HepG2 (cell line): ENCODE results near the gene AGAP1. TPM values are rescaled to one million over a fixed set of nuclear protein-coding genes. Genes with fewer than 3 reads are reported as not detected.
A peak's percentile ranks its signal among the peaks of the same experiment; 100 is the strongest.

Experiments
- AGO2 ChIP-seq: fragments of 200-400 bp; formaldehyde crosslinking; optimal IDR thresholded peaks from 2 replicates; pipeline ENCODE3; 2017; ENCODE audit warnings: mild to moderate bottlenecking, low read depth, low read length, moderate library complexity
- GATA4 ChIP-seq: sonication (generic); IDR thresholded peaks from 2 replicates; pipeline ENCODE4 v1.6.1; 2016; ENCODE audit warnings: antibody characterized with exemption, low read depth, borderline replicate concordance
- HCFC1 ChIP-seq: fragments of 150-350 bp; IDR thresholded peaks from 2 replicates; pipeline ENCODE4 v1.6.1; 2014; ENCODE audit warnings: low read depth, low read length
- KDM3A ChIP-seq: IDR thresholded peaks from 2 replicates; pipeline ENCODE4 v1.6.1; 2018; ENCODE audit warnings: low read depth, missing compliant biosample characterization
- MYC ChIP-seq: sonication (generic); formaldehyde crosslinking; IDR thresholded peaks from 2 replicates; pipeline ENCODE4 v1.9.0; 2021; ENCODE audit warnings: missing genetic modification reagents, borderline replicate concordance
- NFE2 ChIP-seq: sonication (generic); formaldehyde crosslinking; IDR thresholded peaks from 2 replicates; pipeline ENCODE4 v1.4.0; 2020; ENCODE audit warnings: missing genetic modification reagents
- NONO ChIP-seq, 2 experiments: fragments of 450-650 bp in 1 of 2; sonication (generic) in 1 of 2; formaldehyde crosslinking in 1 of 2; IDR thresholded peaks in 1 of 2; conservative IDR thresholded peaks in 1 of 2; 2 replicates each; pipeline versions ENCODE4 v1.6.1 to v1.8.0; 2017 to 2022; ENCODE audit warnings: mild to moderate bottlenecking in 1 of 2, missing genetic modification reagents in 1 of 2, moderate library complexity in 1 of 2
- PBX2 ChIP-seq: IDR thresholded peaks from 2 replicates; pipeline ENCODE4 v1.6.1; 2016; ENCODE audit warnings: control low read depth
- REXO4 ChIP-seq: sonication (generic); formaldehyde crosslinking; IDR thresholded peaks from 2 replicates; pipeline ENCODE4 v1.8.0; 2022; ENCODE audit warnings: missing genetic modification reagents, mild to moderate bottlenecking, borderline replicate concordance
- SNAI1 ChIP-seq: sonication (generic); formaldehyde crosslinking; IDR thresholded peaks from 2 replicates; pipeline ENCODE4 v1.5.0; 2020; ENCODE audit warnings: mild to moderate bottlenecking, missing genetic modification reagents, borderline replicate concordance
- SRSF1 ChIP-seq: fragments of 200-400 bp; formaldehyde crosslinking; optimal IDR thresholded peaks from 2 replicates; pipeline ENCODE3; 2017; ENCODE audit warnings: mild to moderate bottlenecking, low read depth, low read length, moderate library complexity
- ZBTB43 ChIP-seq: sonication (generic); formaldehyde crosslinking; conservative IDR thresholded peaks from 2 replicates; pipeline ENCODE4 v1.4.0; 2020; ENCODE audit warnings: missing genetic modification reagents
- ZFX ChIP-seq: sonication (generic); formaldehyde crosslinking; IDR thresholded peaks from 2 replicates; pipeline ENCODE4 v1.4.0; 2020; ENCODE audit warnings: mild to moderate bottlenecking, low read depth, missing genetic modification reagents, moderate library complexity
- ZNF138 ChIP-seq: sonication (generic); formaldehyde crosslinking; IDR thresholded peaks from 2 replicates; pipeline ENCODE4 v1.5.0; 2020; ENCODE audit warnings: mild to moderate bottlenecking, low read depth, missing genetic modification reagents
- ZNF232 ChIP-seq: sonication (generic); formaldehyde crosslinking; IDR thresholded peaks from 2 replicates; pipeline ENCODE4 v1.4.0; 2020; ENCODE audit warnings: missing genetic modification reagents, borderline replicate concordance
- ZNF432 ChIP-seq: sonication (generic); formaldehyde crosslinking; IDR thresholded peaks from 2 replicates; pipeline ENCODE4 v1.5.0; 2020; ENCODE audit warnings: missing genetic modification reagents, mild to moderate bottlenecking, borderline replicate concordance
- ZNF737 ChIP-seq: sonication (generic); formaldehyde crosslinking; IDR thresholded peaks from 2 replicates; pipeline ENCODE4 v1.5.0; 2020; ENCODE audit warnings: missing genetic modification reagents, mild to moderate bottlenecking, borderline replicate concordance
- ZNF747 ChIP-seq: sonication (generic); formaldehyde crosslinking; IDR thresholded peaks from 2 replicates; pipeline ENCODE4 v1.8.1; 2023; ENCODE audit warnings: missing genetic modification reagents, mild to moderate bottlenecking, borderline replicate concordance
- ZNF883 ChIP-seq: sonication (generic); formaldehyde crosslinking; IDR thresholded peaks from 2 replicates; pipeline ENCODE4 v1.5.1; 2020; ENCODE audit warnings: mild to moderate bottlenecking, missing genetic modification reagents; ENCODE audit errors: not compliant biosample characterization
- polyA plus RNA-seq, 8 experiments: library from polyadenylated mRNA; depleted of rRNA in 3 of 8; stranded (reverse) in 7 of 8; unstranded in 1 of 8; fragments of >200 nt; fragmentation: Illumina TruSeq in 4 of 8; extraction: Trizol in 4 of 8; gene quantifications; 2 replicates each; pipeline versions ENCODE4 v1.2.1 to v1.2.3, GENCODE V29; 2011 to 2016; ENCODE audit warnings: low read depth in 4 of 8, missing spikeins in 1 of 8, mixed read lengths in 1 of 8; ENCODE audit not compliant: insufficient read depth in 1 of 8
- total RNA-seq, 5 experiments: library from RNA; depleted of rRNA; stranded (reverse); fragments of >200 nt; fragmentation: Illumina TruSeq; extraction: Trizol; gene quantifications; 2 replicates each; pipeline ENCODE4 v1.2.3, GENCODE V29; 2016; ENCODE audit warnings: low read depth in 1 of 5
- TF ChIP-seq, protein P1 (sequence below): sonication (generic); formaldehyde crosslinking; IDR thresholded peaks from 2 replicates; pipeline ENCODE4 v1.5.1; 2020; ENCODE audit warnings: missing genetic modification reagents, mild to moderate bottlenecking, borderline replicate concordance

Gene AGAP1
- total and polyA plus RNA-seq, 2 of the 13 experiments (the other 11 are each of a cell fraction or from before 2014, with no cell fraction given), result 21.2 to 32.7 TPM

- TF ChIP-seq ZNF232 (CRISPR knock-in tag) (peak; percentile 31; the same call in 1 of the 2 replicates), ZNF883 (CRISPR knock-in tag) (peak; percentile 95), GATA4 (no peak), REXO4 (CRISPR knock-in tag) (0 out of 2 replicates have a peak, but pooled peaks have one; percentile 36), KDM3A (0 out of 2 replicates have a peak, but pooled peaks have one; percentile 13), PBX2 (CRISPR knock-in tag) (no peak), SNAI1 (CRISPR knock-in tag) (no peak), ZBTB43 (peak; percentile 54; the same call in 1 of the 2 replicates), MYC (CRISPR knock-in tag) (peak; percentile 56), SRSF1 (no peak), ZNF737 (CRISPR knock-in tag) (peak; percentile 29; the same call in 1 of the 2 replicates), ZFX (CRISPR knock-in tag) (peak; percentile 84), NONO (IDR thresholded peaks at IDR 0.05) (no peak), NONO (CRISPR knock-in tag; conservative IDR thresholded peaks at IDR 0.05) (0 out of 2 replicates have a peak, but pooled peaks have one; percentile 24), ZNF747 (peak; percentile 75; the same call in 1 of the 2 replicates), AGO2 (peak; percentile 51), ZNF432 (CRISPR knock-in tag) (no peak), ZNF138 (no peak), NFE2 (CRISPR knock-in tag) (no peak), HCFC1 (no peak)
- TF ChIP-seq, protein P1, sequence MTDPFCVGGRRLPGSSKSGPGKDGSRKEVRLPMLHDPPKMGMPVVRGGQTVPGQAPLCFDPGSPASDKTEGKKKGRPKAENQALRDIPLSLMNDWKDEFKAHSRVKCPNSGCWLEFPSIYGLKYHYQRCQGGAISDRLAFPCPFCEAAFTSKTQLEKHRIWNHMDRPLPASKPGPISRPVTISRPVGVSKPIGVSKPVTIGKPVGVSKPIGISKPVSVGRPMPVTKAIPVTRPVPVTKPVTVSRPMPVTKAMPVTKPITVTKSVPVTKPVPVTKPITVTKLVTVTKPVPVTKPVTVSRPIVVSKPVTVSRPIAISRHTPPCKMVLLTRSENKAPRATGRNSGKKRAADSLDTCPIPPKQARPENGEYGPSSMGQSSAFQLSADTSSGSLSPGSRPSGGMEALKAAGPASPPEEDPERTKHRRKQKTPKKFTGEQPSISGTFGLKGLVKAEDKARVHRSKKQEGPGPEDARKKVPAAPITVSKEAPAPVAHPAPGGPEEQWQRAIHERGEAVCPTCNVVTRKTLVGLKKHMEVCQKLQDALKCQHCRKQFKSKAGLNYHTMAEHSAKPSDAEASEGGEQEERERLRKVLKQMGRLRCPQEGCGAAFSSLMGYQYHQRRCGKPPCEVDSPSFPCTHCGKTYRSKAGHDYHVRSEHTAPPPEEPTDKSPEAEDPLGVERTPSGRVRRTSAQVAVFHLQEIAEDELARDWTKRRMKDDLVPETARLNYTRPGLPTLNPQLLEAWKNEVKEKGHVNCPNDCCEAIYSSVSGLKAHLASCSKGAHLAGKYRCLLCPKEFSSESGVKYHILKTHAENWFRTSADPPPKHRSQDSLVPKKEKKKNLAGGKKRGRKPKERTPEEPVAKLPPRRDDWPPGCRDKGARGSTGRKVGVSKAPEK, result no peak
Observed at GRCh38 chr2:235494716-235495372, 1.0 kb downstream of the AGAP1 start (continued).
